ENCODE results near the gene LETM1.

- TF ChIP-seq, protein P1, sequence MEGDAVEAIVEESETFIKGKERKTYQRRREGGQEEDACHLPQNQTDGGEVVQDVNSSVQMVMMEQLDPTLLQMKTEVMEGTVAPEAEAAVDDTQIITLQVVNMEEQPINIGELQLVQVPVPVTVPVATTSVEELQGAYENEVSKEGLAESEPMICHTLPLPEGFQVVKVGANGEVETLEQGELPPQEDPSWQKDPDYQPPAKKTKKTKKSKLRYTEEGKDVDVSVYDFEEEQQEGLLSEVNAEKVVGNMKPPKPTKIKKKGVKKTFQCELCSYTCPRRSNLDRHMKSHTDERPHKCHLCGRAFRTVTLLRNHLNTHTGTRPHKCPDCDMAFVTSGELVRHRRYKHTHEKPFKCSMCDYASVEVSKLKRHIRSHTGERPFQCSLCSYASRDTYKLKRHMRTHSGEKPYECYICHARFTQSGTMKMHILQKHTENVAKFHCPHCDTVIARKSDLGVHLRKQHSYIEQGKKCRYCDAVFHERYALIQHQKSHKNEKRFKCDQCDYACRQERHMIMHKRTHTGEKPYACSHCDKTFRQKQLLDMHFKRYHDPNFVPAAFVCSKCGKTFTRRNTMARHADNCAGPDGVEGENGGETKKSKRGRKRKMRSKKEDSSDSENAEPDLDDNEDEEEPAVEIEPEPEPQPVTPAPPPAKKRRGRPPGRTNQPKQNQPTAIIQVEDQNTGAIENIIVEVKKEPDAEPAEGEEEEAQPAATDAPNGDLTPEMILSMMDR (IDR thresholded peaks at IDR 0.05 in 8 of 11, conservative IDR thresholded peaks at IDR 0.05 in 3 of 11), result no peak
- TF ChIP-seq POLR2A (IDR thresholded peaks at IDR 0.05), result no peak
Measured at GRCh38 chr4:1872870-1873269, 16.9 kb upstream of the LETM1 start.
